PC-3 (cell line): ENCODE measurements around the gene TMEM106B. TPM values are rescaled to one million over a fixed set of nuclear protein-coding genes. Genes with fewer than 3 reads are reported as not detected.
A peak's percentile ranks its signal among the peaks of the same experiment; 100 is the strongest.

ENCODE experiments used
- ATAC-seq: fragments of 200-7000 bp; cut with Tn5 transposase; 2 replicates; pipeline ENCODE4 v1.9.1; 2020; ENCODE audit warnings: mild to moderate bottlenecking, moderate library complexity
- BruUV-seq: library from RNA; stranded (reverse); fragments of 400-500 nt; replicated peaks from 2 replicates; lab custom pipeline; 2021; lab: Mats Ljungman, UMichigan
- CTCF ChIA-PET: fragments of 300-600 bp; sonication (Branson Sonifier 250); formaldehyde crosslinking; loops from one replicate; lab custom pipeline; 2022; ENCODE audit warnings: antibody characterized with exemption; lab: Charles Lee
- POLR2A ChIA-PET: fragments of 300-600 bp; sonication (Branson Sonifier 250); formaldehyde crosslinking; loops from one replicate; lab custom pipeline; 2022; ENCODE audit warnings: antibody characterized with exemption; ENCODE audit not compliant: unreplicated experiment; lab: Charles Lee
- DNase-seq: peaks from one replicate; pipeline ENCODE4 v3.0.0-alpha.2; 2015
- H2AFZ ChIP-seq: fragments of 300-600 bp; sonication (generic); 2 replicates; pipeline ENCODE4 v1.6.0; 2016; ENCODE audit warnings: antibody characterized with exemption, low read length
- H3F3A ChIP-seq: fragments of 300-600 bp; sonication (generic); one replicate; pipeline ENCODE4 v1.6.0; 2017; ENCODE audit warnings: antibody characterized with exemption, low read length, control low read depth, mild to moderate bottlenecking; ENCODE audit not compliant: unreplicated experiment
- H3K27ac ChIP-seq: fragments of 300-600 bp; sonication (generic); 2 replicates; pipeline ENCODE4 v1.5.1; 2016; ENCODE audit warnings: mild to moderate bottlenecking, low read length
- H3K27me3 ChIP-seq: fragments of 300-600 bp; sonication (generic); 2 replicates; pipeline ENCODE4 v1.6.1; 2016; ENCODE audit warnings: low read length, mixed read lengths
- H3K36me3 ChIP-seq: fragments of 300-600 bp; sonication (generic); 2 replicates; pipeline ENCODE4 v1.6.1; 2016; ENCODE audit warnings: low read depth, mixed run types, low read length, mixed read lengths
- H3K4me1 ChIP-seq: fragments of 300-600 bp; sonication (generic); 2 replicates; pipeline ENCODE4 v1.5.1; 2016; ENCODE audit warnings: low read length; ENCODE audit not compliant: insufficient read depth
- H3K4me2 ChIP-seq: fragments of 300-600 bp; sonication (generic); 2 replicates; pipeline ENCODE4 v1.6.0; 2016; ENCODE audit warnings: low read length
- H3K4me3 ChIP-seq: fragments of 300-600 bp; sonication (generic); 2 replicates; pipeline ENCODE4 v1.5.1; 2016; ENCODE audit warnings: mild to moderate bottlenecking, low read length, mixed read lengths
- H3K79me2 ChIP-seq: fragments of 300-600 bp; sonication (generic); 2 replicates; pipeline ENCODE4 v1.6.1; 2017; ENCODE audit warnings: low read length, mixed read lengths
- H3K9ac ChIP-seq: fragments of 300-600 bp; sonication (generic); 2 replicates; pipeline ENCODE4 v1.6.0; 2016; ENCODE audit warnings: mild to moderate bottlenecking, low read length
- H3K9me2 ChIP-seq: fragments of 300-600 bp; sonication (generic); replicated peaks from 2 replicates; pipeline ENCODE4 v1.6.1; 2016; ENCODE audit warnings: mixed run types, low read length, mixed read lengths
- H3K9me3 ChIP-seq: fragments of 300-600 bp; sonication (generic); 2 replicates; pipeline ENCODE4 v1.6.1; 2016; ENCODE audit warnings: low read length, mixed read lengths
- H4K20me1 ChIP-seq: fragments of 300-600 bp; sonication (generic); 2 replicates; pipeline ENCODE4 v1.6.1; 2016; ENCODE audit warnings: low read length, mixed read lengths
- CTCF ChIP-seq: fragments of 300-600 bp; sonication (generic); conservative IDR thresholded peaks from 2 replicates; pipeline ENCODE4 v1.5.1; 2017; ENCODE audit warnings: antibody characterized with exemption, low read depth, mild to moderate bottlenecking, low read length
- EZH2 ChIP-seq: fragments of 300-600 bp; sonication (generic); IDR thresholded peaks from one replicate; pipeline ENCODE4 v1.6.1; 2017; ENCODE audit warnings: antibody characterized with exemption, mild to moderate bottlenecking, low read length; ENCODE audit not compliant: unreplicated experiment
- EZH2phosphoT487 ChIP-seq: fragments of 300-600 bp; sonication (generic); IDR thresholded peaks from 2 replicates; pipeline ENCODE4 v1.6.1; 2018; ENCODE audit warnings: mild to moderate bottlenecking, antibody characterized with exemption, low read length, borderline replicate concordance
- intact Hi-C: fragments of 100-400 bp; cut with micrococcal nuclease; formaldehyde crosslinking; loops from 2 replicates; pipeline ENCODE4 v1.9.0; 2023
- total RNA-seq: library from RNA; depleted of rRNA; stranded (reverse); fragments of >200 nt; gene quantifications from 2 replicates; pipeline ENCODE4 v1.2.3, GENCODE V29; 2014

Gene TMEM106B
- total RNA-seq, 1 experiment from 2014 or later = 41.6 TPM

GRCh38 chr7:12217311-12217710 lies 6.2 kb downstream of the TMEM106B start:
- intact Hi-C loops = no loop called here
- Histone ChIP-seq H3K9me3 (no peaks in the 10 kb centered on the region), H3F3A (no peaks in the 10 kb centered on the region), H3K27me3 (no peaks in the 10 kb centered on the region), H3K4me3 (no peak overlapping the region), H3K27ac (no peak overlapping the region), H3K9me2 (no peaks in the 10 kb centered on the region), H3K36me3 (peaks cover 11% of the 10 kb centered on the region), H3K4me2 (no peak overlapping the region), H3K9ac (no peak overlapping the region), H3K4me1 (peaks cover 9% of the 10 kb centered on the region; the same call in 1 of the 2 replicates), H2AFZ (no peak overlapping the region), H4K20me1 (no peaks in the 10 kb centered on the region), H3K79me2 (peaks cover 27% of the 10 kb centered on the region)
- BruUV-seq = no TSS peak
- ChIA-PET CTCF (no interaction called here), POLR2A (no interaction called here)
- TF ChIP-seq EZH2 (no peak), EZH2phosphoT487 (no peak), CTCF (no peak)
- DNase-seq = no peak
- no peak for ATAC-seq

GRCh38 chr7:12220389-12221046 lies 9.4 kb downstream of the TMEM106B start:
- H3K9me2 ChIP-seq = no peaks in the 10 kb centered on the region
- ATAC-seq (peak; percentile 93), DNase-seq (peak; percentile 24)
- TF ChIP-seq CTCF (no peak), EZH2 (no peak)
- no peak overlapping the region for H2AFZ ChIP-seq
- H3K27ac ChIP-seq = no peak overlapping the region
- peaks cover 8% of the 10 kb centered on the region; the same call in 1 of the 2 replicates for H3K36me3 ChIP-seq
- no peaks in the 10 kb centered on the region for H3K79me2 ChIP-seq
- ChIA-PET CTCF (no interaction called here), POLR2A (interaction anchor here (0.8 kb wide), 1 partner anchor 84 kb away, joined by 7 read pairs; no protein-coding TSS in a partner anchor)
- H3K9me3 ChIP-seq = no peaks in the 10 kb centered on the region
- intact Hi-C loops = loop anchor here (2.0 kb wide), 2 partner anchors 24 to 90 kb away; no protein-coding TSS in a partner anchor
- H3K4me2 ChIP-seq = 0 out of 2 replicates have a peak overlapping the region, but pooled peaks have one; percentile 7
- H3K4me1 ChIP-seq = peaks cover 3% of the 10 kb centered on the region; the same call in 1 of the 2 replicates
- H3F3A ChIP-seq = no peaks in the 10 kb centered on the region
- H4K20me1 ChIP-seq = no peaks in the 10 kb centered on the region
- H3K27me3 ChIP-seq = no peaks in the 10 kb centered on the region
- H3K9ac ChIP-seq = no peak overlapping the region
- BruUV-seq = no TSS peak
- H3K4me3 ChIP-seq = no peak overlapping the region

- Histone ChIP-seq H3K4me3 (no peak overlapping the region), H3K4me2 (no peak overlapping the region), H3K79me2 (no peaks in the 10 kb centered on the region), H3K9ac (no peak overlapping the region), H3K27me3 (no peaks in the 10 kb centered on the region), H3K9me3 (no peaks in the 10 kb centered on the region), H2AFZ (no peak overlapping the region), H3K36me3 (peaks cover 5% of the 10 kb centered on the region; the same call in 1 of the 2 replicates), H3K27ac (no peak overlapping the region), H4K20me1 (no peaks in the 10 kb centered on the region), H3K4me1 (peaks cover 3% of the 10 kb centered on the region; the same call in 1 of the 2 replicates), H3K9me2 (no peaks in the 10 kb centered on the region), H3F3A (no peaks in the 10 kb centered on the region)
- DNase-seq (no peak), ATAC-seq (no peak)
- no peak for TF ChIP-seq EZH2
- TF ChIP-seq EZH2phosphoT487 = no peak
- no peak for TF ChIP-seq CTCF
- intact Hi-C loops = loop anchor here (2.0 kb wide), 2 partner anchors 23 to 91 kb away; no protein-coding TSS in a partner anchor
- BruUV-seq = no TSS peak
- ChIA-PET POLR2A (no interaction called here), CTCF (no interaction called here)
Measured at GRCh38 chr7:12221414-12221813, 10.3 kb downstream of the TMEM106B start.
